ENCODE results near the gene SLF2.

DNA sequence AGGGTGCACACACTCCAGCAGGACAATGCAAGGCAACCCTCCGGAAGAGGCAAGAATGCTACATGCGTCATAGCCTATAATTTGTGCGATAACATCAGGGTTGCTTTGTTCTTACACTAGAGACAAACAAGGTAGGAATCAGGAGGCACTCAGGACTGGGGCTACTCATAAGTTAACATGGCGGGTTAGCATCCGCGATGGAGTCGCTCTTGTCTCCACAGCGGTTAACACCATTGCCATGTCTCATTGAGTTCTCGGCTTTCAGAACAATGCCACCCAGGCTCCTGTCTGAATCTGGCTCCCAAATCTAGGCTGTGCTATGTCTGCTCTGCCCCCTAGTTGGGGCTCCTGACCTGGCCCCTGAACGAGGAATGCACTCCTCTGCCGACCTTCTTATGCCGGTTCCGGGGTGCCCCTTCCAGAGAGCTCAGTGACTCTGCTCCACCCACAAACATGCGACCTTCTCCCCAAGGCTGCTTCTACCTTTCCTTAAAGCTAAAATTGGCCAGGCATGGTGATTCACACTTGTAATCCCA is 24.9 kb upstream of the SLF2 start:
- no peak for TF ChIP-seq JUN (CRISPR knock-in tag; IDR thresholded peaks at IDR 0.05)
- TF ChIP-seq, protein P1, sequence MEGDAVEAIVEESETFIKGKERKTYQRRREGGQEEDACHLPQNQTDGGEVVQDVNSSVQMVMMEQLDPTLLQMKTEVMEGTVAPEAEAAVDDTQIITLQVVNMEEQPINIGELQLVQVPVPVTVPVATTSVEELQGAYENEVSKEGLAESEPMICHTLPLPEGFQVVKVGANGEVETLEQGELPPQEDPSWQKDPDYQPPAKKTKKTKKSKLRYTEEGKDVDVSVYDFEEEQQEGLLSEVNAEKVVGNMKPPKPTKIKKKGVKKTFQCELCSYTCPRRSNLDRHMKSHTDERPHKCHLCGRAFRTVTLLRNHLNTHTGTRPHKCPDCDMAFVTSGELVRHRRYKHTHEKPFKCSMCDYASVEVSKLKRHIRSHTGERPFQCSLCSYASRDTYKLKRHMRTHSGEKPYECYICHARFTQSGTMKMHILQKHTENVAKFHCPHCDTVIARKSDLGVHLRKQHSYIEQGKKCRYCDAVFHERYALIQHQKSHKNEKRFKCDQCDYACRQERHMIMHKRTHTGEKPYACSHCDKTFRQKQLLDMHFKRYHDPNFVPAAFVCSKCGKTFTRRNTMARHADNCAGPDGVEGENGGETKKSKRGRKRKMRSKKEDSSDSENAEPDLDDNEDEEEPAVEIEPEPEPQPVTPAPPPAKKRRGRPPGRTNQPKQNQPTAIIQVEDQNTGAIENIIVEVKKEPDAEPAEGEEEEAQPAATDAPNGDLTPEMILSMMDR (IDR thresholded peaks at IDR 0.05): no peak
- TF ChIP-seq, protein P2, sequence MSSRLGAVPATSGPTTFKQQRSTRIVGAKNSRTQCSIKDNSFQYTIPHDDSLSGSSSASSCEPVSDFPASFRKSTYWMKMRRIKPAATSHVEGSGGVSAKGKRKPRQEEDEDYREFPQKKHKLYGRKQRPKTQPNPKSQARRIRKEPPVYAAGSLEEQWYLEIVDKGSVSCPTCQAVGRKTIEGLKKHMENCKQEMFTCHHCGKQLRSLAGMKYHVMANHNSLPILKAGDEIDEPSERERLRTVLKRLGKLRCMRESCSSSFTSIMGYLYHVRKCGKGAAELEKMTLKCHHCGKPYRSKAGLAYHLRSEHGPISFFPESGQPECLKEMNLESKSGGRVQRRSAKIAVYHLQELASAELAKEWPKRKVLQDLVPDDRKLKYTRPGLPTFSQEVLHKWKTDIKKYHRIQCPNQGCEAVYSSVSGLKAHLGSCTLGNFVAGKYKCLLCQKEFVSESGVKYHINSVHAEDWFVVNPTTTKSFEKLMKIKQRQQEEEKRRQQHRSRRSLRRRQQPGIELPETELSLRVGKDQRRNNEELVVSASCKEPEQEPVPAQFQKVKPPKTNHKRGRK (CRISPR knock-in tag; IDR thresholded peaks at IDR 0.05; ENCODE audit: borderline replicate concordance): no peak
- no peak for TF ChIP-seq TCF7 (CRISPR knock-in tag; IDR thresholded peaks at IDR 0.05; ENCODE audit: low read depth)

Measured in WTC11 (cell line).